Testis (tissue), 3 donors: ENCODE data around the gene SLC41A3. TPM values are rescaled to one million over a fixed set of nuclear protein-coding genes. Genes with fewer than 3 reads are reported as not detected.

ENCODE experiments used
- DNase-seq: peaks from one replicate; pipeline ENCODE4 v3.0.0-alpha.2; 2019
- H3K27ac ChIP-seq, 2 donors: fragments of 200-600 bp; sonication (generic); one replicate each; pipeline ENCODE4 v1.5.1; 2019
- H3K27me3 ChIP-seq: fragments of 200-600 bp; sonication (generic); one replicate; pipeline ENCODE4 v1.5.1; 2019
- H3K36me3 ChIP-seq: fragments of 200-600 bp; sonication (generic); one replicate; pipeline ENCODE4 v1.5.1; 2017; ENCODE audit warnings: low read depth; ENCODE audit errors: missing control alignments
- H3K4me1 ChIP-seq: fragments of 200-600 bp; sonication (generic); one replicate; pipeline ENCODE4 v1.5.1; 2019
- H3K4me3 ChIP-seq, 2 donors: fragments of 200-600 bp; sonication (generic); one replicate each; pipeline ENCODE4 v1.5.1; 2017 to 2019
- H3K9me3 ChIP-seq: fragments of 200-600 bp; sonication (generic); one replicate; pipeline ENCODE4 v1.5.1; 2017
- POLR2A ChIP-seq: fragments of 450-650 bp; IDR thresholded peaks from one replicate; pipeline ENCODE4 v1.6.1; 2017; ENCODE audit warnings: antibody characterized with exemption, mild to moderate bottlenecking, moderate library complexity
- WGBS, 2 donors: methylation state at CpG; one replicate each; pipeline ENCODE4 v1.1.5; 2018; 5-methylcytosine and 5-hydroxymethylcytosine counted together
- intact Hi-C: fragments of 100-400 bp; cut with DNase I; formaldehyde crosslinking; loops from one replicate; pipeline ENCODE4 v1.15.1; 2023; ENCODE audit warnings: low total_unique reads
- polyA plus RNA-seq: library from polyadenylated mRNA; stranded (reverse); fragments of 350-450 nt; fragmentation: Illumina TruSeq; extraction: RNeasy Lipid Tissue Mini Kit (QIAGEN cat#74804); gene quantifications from one replicate; pipeline ENCODE4 v1.2.3, GENCODE V29; 2014; ENCODE audit warnings: low read depth, low replicate concordance; ENCODE audit not compliant: insufficient read depth
- total RNA-seq, 2 donors: library from RNA; depleted of rRNA; stranded (reverse); fragments of >200 nt; gene quantifications; one replicate each; pipeline ENCODE4 v1.2.3, GENCODE V29; 2016
- TF ChIP-seq, protein P1 (sequence below), 3 experiments: fragments of 450-650 bp in 2 of 3; fragments of 200-600 bp in 1 of 3; sonication (generic) in 1 of 3; IDR thresholded peaks; one replicate each; pipeline ENCODE4 v1.5.1; 2016 to 2019; ENCODE audit warnings: antibody characterized with exemption in 3 of 3, mild to moderate bottlenecking in 2 of 3, moderate library complexity in 1 of 3

SLC41A3 gene
- total and polyA plus RNA-seq, 3 donors from 2014 or later, result 160 to 220 (median 161) TPM

DNA sequence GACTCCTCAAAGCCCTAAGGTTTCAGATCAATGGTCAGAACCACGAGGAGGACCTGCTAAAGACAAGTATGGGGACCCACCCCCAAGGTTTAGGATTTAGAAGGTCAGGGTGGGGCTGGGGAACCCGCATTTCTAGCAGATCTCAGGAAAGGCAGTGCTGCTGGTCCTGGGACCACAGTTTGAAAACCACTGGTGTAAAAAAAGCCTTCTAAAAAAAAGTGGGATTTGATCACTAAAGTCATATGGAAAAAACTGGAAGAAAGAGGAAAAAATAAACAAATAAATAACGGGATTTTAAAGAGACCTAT lies 832 bp downstream of the SLC41A3 start:
- H3K27ac ChIP-seq, result peak overlapping the region; percentile 91 to 92
- peaks cover 30% of the 10 kb centered on the region for H3K4me1 ChIP-seq
- DNase-seq, result no peak
- WGBS, 2 donors, result 6 to 35% methylated on average over 3 of the region's 3 CpGs
- TF ChIP-seq POLR2A, result no peak
- TF ChIP-seq, protein P1, sequence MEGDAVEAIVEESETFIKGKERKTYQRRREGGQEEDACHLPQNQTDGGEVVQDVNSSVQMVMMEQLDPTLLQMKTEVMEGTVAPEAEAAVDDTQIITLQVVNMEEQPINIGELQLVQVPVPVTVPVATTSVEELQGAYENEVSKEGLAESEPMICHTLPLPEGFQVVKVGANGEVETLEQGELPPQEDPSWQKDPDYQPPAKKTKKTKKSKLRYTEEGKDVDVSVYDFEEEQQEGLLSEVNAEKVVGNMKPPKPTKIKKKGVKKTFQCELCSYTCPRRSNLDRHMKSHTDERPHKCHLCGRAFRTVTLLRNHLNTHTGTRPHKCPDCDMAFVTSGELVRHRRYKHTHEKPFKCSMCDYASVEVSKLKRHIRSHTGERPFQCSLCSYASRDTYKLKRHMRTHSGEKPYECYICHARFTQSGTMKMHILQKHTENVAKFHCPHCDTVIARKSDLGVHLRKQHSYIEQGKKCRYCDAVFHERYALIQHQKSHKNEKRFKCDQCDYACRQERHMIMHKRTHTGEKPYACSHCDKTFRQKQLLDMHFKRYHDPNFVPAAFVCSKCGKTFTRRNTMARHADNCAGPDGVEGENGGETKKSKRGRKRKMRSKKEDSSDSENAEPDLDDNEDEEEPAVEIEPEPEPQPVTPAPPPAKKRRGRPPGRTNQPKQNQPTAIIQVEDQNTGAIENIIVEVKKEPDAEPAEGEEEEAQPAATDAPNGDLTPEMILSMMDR (IDR thresholded peaks at IDR 0.05), result no peak
- no peaks in the 10 kb centered on the region for H3K9me3 ChIP-seq
- H3K27me3 ChIP-seq, result no peaks in the 10 kb centered on the region
- intact Hi-C loops, result no loop called here
- no peaks in the 10 kb centered on the region for H3K36me3 ChIP-seq
- H3K4me3 ChIP-seq, result peak overlapping the region; percentile 82 to 94

- TF ChIP-seq, protein P1 (IDR thresholded peaks at IDR 0.05), result no peak
- no peak for TF ChIP-seq POLR2A
- Histone ChIP-seq H3K4me3 (no peak overlapping the region), H3K9me3 (no peaks in the 10 kb centered on the region), H3K4me1 (peaks cover 32% of the 10 kb centered on the region), H3K36me3 (no peaks in the 10 kb centered on the region), H3K27me3 (no peaks in the 10 kb centered on the region), H3K27ac (peak overlapping the region; percentile 31 to 91)
- intact Hi-C loops, result no loop called here
- no peak for DNase-seq
- 86% methylated on average over 15 of the region's 15 CpGs; no CpG with 5 or more reads in 1 of the 2 donors for WGBS, 2 donors
Measured at GRCh38 chr3:126082362-126083137, 1.4 kb downstream of the SLC41A3 start.

DNA sequence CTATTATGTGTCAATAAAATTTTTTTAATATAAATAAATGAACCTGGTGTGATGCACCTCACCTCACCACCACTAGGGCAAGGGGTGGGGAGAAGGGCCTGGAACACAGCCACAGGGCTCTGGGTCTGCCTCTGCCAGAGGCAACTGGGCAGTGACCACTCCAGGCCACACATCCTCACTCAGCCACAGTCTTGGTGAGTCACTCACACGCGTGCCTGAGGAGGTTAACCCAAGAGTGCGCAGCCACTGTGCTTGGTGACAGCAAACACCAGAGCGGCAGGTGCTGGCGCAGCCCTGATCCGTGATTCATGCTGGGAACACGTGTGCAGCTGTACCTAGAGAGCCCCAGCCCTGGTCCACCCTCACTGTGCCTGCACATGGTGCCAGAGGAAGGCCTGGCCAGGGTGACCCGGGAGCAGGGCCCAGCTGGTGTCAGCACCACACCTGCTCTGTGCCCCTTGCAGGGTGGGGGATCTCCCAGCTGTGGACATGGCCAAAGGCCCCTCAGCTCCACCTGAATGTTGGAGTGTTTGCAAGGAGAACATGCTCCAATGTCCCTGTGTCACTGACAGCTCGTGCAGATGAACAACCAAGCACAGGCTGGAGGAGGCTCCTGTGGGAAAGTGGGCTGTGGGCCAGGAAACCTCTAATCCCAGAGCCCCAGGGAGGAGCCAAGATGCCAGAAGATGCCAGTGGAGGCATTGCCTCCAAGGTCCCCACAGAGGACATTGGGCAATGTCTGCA lies 2.1 kb downstream of the SLC41A3 start:
- peak overlapping the region; percentile 31 to 91 for H3K27ac ChIP-seq

DNA sequence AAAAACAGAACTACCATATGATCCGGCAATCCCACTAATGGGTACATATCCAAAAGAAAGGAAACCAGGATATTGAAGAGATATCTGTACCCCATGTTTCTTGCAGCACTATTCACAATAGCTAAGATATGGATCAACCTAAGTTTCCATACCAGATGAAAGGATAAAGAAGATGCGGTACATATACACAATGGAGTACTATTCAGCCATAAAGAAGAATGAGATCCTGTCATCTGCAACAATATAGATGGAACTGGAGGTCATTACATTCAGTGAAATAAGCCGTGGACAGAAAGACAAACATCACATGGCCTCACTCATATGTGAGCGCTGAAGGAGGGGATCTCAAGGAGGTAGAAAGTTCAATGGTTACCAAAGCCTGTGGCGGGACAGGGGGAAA lies 3.0 kb downstream of the SLC41A3 start:
- Histone ChIP-seq H3K4me1 (peaks cover 32% of the 10 kb centered on the region), H3K9me3 (no peaks in the 10 kb centered on the region), H3K27ac (no peak overlapping the region), H3K27me3 (no peaks in the 10 kb centered on the region), H3K4me3 (no peak overlapping the region), H3K36me3 (no peaks in the 10 kb centered on the region)
- 93 to 95% methylated on average over 5 of the region's 5 CpGs for WGBS, 2 donors
- intact Hi-C loops, result no loop called here
- TF ChIP-seq, protein P1 (IDR thresholded peaks at IDR 0.05), result no peak
- no peak for TF ChIP-seq POLR2A
- no peak for DNase-seq

More for the DNA sequence above, 2.1 kb downstream of the SLC41A3 start:
- no peaks in the 10 kb centered on the region for H3K9me3 ChIP-seq
- H3K27me3 ChIP-seq, result no peaks in the 10 kb centered on the region
- peak; percentile 58 for DNase-seq
- H3K4me1 ChIP-seq, result peaks cover 32% of the 10 kb centered on the region
- no peaks in the 10 kb centered on the region for H3K36me3 ChIP-seq
- no peak overlapping the region for H3K4me3 ChIP-seq
- WGBS, 2 donors, result 68 to 80% methylated on average over 9 of the region's 9 CpGs
- TF ChIP-seq, protein P1 (IDR thresholded peaks at IDR 0.05), result peak in 2 of 3 experiments; percentile 12 to 38
- TF ChIP-seq POLR2A, result no peak
- intact Hi-C loops, result no loop called here
